Retinal pigment epithelial cell (primary cell): ENCODE measurements around the gene MAGI2.

Experiments used
- DNase-seq: peaks from one replicate; pipeline ENCODE4 v3.0.0-alpha.2; 2010; ENCODE audit warnings: low read depth
- H3K4me3 ChIP-seq: 2 replicates; pipeline ENCODE4 v1.5.1; 2011; ENCODE audit warnings: mild to moderate bottlenecking, low read length, control low read depth, moderate library complexity
- TF ChIP-seq, protein P1 (sequence below): conservative IDR thresholded peaks from 2 replicates; pipeline ENCODE4 v1.5.1; 2011; ENCODE audit warnings: low read depth, low read length, control low read depth, inconsistent platforms

Gene MAGI2

DNA sequence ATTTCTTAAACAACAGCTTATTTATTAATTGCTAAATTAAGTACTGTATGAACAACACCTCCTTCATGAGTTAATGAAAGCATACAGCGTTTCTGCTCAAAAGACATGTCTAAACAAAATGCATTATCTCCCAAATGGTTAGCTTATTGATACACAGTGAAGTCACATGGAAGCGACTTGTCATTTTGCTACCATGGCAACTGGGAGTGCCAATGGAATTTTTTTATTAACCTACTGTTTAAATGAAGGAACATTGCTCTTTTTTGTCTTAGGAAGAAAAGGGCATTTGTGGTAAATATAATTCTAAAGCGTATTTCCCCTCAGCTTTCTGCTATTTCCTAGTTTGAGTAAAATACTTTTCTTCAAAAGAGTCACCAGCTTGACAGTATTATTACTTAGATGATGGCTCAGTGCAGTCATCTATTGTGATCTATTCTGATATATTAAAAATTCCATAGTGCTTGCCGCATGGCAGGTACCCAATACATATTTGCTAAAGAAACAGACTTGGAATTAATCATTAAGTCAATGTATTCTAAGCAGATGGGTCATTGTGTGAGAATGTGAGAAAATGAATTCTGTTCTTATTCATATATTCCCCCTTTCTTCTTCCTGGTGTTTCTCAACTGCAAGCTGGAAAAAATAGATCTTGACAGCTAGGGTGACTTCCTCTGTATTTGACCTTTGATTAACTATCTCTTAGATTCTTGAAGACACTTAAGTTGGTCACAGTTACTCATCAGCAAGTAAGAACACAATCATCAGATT, 818.3 kb downstream of the MAGI2 start:
- no peak overlapping the region for H3K4me3 ChIP-seq
- DNase-seq: no peak
- TF ChIP-seq, protein P1, sequence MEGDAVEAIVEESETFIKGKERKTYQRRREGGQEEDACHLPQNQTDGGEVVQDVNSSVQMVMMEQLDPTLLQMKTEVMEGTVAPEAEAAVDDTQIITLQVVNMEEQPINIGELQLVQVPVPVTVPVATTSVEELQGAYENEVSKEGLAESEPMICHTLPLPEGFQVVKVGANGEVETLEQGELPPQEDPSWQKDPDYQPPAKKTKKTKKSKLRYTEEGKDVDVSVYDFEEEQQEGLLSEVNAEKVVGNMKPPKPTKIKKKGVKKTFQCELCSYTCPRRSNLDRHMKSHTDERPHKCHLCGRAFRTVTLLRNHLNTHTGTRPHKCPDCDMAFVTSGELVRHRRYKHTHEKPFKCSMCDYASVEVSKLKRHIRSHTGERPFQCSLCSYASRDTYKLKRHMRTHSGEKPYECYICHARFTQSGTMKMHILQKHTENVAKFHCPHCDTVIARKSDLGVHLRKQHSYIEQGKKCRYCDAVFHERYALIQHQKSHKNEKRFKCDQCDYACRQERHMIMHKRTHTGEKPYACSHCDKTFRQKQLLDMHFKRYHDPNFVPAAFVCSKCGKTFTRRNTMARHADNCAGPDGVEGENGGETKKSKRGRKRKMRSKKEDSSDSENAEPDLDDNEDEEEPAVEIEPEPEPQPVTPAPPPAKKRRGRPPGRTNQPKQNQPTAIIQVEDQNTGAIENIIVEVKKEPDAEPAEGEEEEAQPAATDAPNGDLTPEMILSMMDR: no peak

GRCh38 chr7:78634093-78634492, 819.4 kb downstream of the MAGI2 start:
- TF ChIP-seq, protein P1: no peak
- no peak overlapping the region for H3K4me3 ChIP-seq
- DNase-seq: peak; percentile 7

DNA sequence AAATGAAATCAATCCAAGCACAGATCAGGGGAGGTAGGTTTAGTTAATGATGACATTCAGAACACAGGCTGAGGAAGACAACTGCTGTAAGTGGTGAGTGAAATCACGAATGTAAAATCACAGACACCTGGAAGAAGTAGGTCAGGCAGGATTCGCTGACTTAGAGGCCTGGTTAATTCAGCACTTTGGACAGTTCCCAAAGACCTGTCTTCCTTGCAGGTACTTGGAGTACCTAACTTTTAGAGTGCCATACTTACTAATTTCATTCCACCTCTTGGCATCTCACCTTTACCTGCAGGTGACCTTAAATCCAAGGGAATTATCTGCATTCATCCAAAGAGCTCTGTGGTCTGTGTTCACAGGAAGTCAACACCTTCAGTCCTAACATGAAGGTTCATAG, 832.5 kb downstream of the MAGI2 start:
- DNase-seq: peak; percentile 8

GRCh38 chr7:78616539-78616938, 836.9 kb downstream of the MAGI2 start:
- DNase-seq: no peak
- no peak overlapping the region for H3K4me3 ChIP-seq
- TF ChIP-seq, protein P1: no peak

More for the DNA sequence above, 832.5 kb downstream of the MAGI2 start:
- TF ChIP-seq, protein P1: no peak
- H3K4me3 ChIP-seq: no peak overlapping the region

- no peak for DNase-seq
- no peak overlapping the region for H3K4me3 ChIP-seq
Measured at GRCh38 chr7:78609281-78609680, 844.2 kb downstream of the MAGI2 start.

DNA sequence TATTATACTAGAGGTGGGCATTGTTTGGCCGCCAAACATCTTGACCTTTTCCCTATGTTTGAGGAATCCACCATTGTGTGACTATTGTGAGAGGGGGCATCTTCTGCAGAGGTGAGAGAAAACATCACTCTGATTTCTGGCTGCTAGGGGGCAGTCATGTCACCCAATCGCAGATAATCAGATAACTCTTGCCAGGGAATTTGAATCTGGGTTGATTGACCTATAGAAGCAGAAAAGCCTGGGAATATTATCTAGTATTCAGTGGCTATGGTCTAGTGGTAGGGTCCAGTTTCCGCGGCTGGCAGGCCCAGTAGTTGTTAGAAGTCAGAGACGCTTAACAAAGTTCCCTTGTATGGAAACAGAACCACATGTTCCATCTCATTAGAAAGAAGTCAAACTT, 846.4 kb downstream of the MAGI2 start:
- DNase-seq: no peak
- no peak overlapping the region for H3K4me3 ChIP-seq
- TF ChIP-seq, protein P1: peak; percentile 55

More at GRCh38 chr7:78609281-78609680, 844.2 kb downstream of the MAGI2 start:
- TF ChIP-seq, protein P1: no peak

GRCh38 chr7:78605119-78605518, 848.3 kb downstream of the MAGI2 start:
- TF ChIP-seq, protein P1: no peak
- no peak for DNase-seq
- no peak overlapping the region for H3K4me3 ChIP-seq
